HG03066 (cell line): ENCODE data around the gene UBAP1.
"Not testable (repeated sequence)": the region's sequence is repeated elsewhere in the genome, so short reads cannot be mapped to it uniquely, and the experiment has no call there.

Experiments
- ATAC-seq: cut with Tn5 transposase; IDR thresholded peaks from one replicate; pipeline ENCODE4 v1.9.1; 2021; ENCODE audit warnings: low read depth; ENCODE audit not compliant: unreplicated experiment

Gene UBAP1

DNA sequence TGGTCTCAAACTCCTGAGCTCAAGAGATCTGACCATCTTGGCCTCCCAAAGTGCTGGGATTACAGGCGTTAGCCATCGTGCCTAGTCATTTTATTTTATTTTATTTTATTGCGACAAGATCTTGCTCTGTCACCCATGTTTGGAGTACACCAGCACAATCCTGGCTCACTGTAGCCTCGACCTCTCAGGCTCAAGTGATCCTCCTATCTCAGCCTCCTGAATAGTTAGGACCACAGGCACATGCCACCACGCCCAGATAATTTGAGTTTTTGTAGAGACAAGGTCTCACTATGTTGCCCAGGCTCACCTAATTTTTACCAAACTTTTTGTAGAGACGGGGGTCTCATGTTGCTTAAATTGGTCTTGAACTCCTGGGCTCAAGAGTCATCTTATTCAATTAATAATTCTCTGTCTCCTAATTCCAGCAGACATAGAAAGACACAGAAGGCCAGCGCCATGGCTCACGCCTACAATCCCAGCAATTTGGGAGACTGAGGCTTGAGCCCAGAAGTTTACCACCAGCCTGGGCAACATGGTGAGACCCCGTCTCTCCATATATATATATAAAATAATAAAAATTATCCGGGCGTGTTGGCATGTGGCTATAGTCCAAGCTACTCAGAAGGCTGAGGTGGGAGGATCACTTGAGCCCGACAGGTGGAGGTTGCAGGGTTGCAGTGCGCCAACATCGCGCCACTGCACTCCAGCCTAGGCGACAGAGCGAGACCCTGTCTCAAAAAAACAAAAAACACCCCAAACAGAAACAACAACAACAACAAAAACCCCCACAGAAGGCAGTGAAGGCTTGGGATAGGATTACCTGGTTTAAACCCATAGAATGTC is 1.0 kb upstream of the UBAP1 start:
- no peak for ATAC-seq

- ATAC-seq: no peak
Measured at GRCh38 chr9:34179213-34180136, 632 bp downstream of the UBAP1 start.

DNA sequence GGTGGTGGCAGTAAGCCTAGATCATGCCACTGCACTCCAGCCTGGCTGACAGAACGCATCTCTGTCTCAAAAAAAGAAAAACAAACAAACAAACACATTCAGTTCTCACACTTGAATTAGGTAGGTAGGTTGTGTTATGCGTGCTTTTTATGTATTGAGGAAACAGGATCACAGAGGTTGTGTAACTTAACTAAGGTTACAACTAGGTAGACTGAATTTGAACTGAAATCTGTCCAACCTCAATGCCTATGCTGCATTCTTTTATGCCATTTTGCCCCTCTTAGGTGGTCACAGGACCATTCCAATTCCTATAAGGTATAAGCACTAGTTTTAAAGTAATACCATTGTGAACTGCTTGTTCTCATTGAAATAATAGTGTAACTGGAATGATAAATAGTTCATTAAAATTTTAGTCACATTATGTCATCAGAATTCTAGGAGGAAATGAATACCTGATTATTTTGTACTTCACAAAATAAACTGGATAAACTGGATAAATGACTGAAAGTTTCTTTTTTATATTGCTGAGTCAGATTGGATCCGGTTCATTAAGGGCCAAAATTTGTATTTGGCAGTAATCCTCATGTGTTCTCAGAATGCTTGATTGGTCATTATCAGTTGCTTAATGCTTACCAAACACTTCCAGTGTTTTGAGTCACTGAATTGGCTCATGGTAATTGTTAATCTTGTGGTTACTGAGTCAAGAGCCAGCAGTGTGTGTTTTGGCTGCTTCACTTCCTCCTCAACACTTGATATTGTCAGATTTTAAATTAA is 7.1 kb downstream of the UBAP1 start:
- ATAC-seq: no peak

- no peak for ATAC-seq
Measured at GRCh38 chr9:34187891-34188240, 9.0 kb downstream of the UBAP1 start.

DNA sequence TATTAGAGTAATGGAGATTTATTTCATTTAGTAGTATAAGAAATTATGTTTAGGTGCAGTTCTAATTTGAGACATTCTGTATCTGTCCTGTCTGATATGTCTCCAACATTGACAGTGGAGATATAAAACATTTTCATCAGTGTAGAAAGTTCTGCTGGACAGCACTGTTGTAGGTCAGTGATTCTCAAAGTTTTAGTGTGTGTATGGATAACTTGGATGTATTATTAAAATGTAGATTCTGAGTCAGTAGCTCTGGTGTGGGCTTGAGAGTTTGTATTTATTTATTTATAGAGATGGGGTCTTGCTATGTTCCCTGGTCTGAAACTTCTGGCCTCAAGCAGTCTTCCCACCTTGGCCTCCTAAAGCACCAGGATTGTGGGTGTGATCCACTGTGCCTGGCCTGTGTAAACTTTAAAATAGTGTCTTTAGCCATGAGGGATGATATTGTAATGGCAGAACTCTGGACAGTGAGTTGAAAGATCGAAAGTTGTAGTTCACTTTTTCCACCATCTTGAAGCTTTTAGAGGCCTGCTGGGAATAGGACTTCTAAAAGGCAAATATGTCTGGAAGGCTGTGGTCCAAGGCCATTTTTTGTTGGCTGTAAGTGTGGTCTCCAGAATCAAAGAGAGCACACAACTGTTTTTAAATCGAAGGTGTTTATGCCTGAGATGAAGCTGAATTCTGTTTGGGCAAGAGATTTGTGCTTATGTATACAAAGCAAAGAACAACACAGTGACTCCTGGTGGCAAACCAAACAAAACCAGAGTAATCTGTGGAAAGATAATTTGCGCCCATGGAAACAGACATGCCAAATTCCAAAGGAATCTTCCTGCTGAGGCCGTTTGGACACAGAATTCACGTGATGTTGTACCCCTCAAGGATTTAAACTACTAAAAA is 12.4 kb downstream of the UBAP1 start:
- no peak for ATAC-seq

GRCh38 chr9:34195143-34195542 is 16.3 kb downstream of the UBAP1 start:
- no peak for ATAC-seq

- ATAC-seq: not testable (repeated sequence)
Measured at GRCh38 chr9:34197286-34197685, 18.4 kb downstream of the UBAP1 start.

DNA sequence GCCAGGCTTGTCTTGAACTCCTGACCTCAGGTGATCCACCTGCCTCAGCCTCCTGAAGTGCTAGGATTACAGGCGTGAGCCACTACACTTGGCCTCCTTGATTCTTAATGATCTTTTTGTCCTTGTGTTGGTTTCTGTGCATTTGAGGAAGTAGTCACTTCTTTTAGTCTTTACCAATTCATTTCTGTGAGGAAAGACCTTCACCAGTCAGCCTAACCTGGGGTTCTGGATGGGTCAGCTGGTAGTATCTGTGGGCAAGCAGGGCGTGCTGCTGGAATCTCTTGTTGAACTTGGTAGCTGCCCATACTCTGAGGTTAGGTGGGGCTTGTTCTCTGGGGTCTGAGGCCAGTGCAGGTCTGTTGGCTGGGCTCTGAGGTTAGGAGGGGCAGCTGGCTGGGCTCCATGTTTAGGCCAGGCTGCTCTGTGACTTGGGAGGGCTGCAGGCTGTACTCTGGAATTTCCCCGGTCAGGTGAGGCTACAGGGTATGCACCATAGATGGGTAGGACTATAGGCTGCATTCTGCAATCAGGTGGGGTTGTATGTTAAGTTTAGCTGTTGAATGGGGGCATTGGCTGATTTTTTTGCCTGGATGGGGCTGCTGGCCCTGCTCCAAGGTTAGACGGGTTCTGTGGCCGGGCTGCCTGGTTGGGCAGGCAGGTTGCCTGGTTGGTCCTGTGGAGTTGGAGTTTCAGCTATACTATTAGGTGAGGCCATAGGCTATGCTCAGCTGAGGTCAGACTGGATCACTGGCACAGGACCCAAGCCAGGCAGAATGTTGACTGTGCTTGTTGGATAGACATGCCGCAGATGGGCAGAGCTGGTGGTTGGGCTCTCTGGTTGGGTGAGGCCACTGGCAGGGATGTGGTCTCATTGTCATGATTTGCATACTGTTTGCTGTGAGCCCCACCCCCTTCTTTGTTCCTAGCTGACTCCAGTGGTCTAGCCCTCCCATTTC is 19.2 kb downstream of the UBAP1 start:
- no peak for ATAC-seq

DNA sequence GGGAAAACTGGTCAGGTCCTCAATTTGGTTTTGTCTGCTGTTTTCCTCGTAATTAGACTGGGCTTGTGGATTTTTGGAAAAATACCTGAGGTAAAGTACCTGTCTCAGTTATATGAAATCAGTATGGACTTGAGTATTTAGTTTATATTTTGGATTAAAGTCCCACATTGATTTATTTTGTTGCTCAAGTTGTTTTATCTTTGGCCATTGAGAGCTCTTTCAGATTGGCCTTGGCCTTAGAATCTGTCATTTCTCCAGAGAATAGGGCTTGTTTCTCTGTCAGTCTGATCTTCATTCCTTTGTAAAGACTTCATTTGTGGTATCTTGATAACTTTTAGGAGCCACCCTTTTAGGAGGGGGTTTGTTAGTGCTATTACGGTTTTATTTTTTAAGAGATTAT is 21.2 kb downstream of the UBAP1 start:
- ATAC-seq: no peak

DNA sequence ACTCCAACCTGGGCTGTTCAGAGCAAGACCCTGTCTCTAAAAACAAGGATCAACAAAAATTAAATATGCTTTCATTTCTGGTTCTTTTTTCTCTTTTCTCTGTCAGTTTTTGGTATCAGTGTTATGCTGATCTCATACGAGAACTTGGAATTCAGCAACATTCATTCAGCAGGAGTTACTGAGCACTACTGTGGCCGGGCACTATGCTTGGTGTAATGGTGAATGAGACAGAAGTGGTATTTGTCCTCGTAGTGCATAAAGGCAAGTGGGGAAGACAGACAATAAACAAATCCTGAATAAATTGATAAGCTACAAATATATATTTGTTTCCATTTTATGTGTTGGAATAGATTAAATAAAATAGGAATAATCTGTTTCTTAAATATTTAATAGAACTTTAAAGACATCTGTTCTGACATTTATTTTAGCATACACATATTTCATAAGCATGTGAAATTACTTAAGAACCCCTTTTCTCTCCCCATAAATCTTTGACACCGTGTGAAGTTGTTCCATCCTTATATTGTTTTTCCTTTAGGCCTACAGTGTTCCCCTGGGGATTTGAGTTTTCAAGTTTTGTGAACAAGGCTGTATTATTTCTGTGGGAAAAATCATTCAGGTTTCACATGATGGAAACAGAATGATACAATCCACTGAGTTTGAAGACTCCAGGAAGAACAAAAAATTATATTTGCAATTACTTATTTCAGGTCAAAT is 24.6 kb downstream of the UBAP1 start:
- no peak for ATAC-seq

- no peak for ATAC-seq
Measured at GRCh38 chr9:34203992-34204635, 25.3 kb downstream of the UBAP1 start.

GRCh38 chr9:34205102-34205501 is 26.3 kb downstream of the UBAP1 start:
- no peak for ATAC-seq

DNA sequence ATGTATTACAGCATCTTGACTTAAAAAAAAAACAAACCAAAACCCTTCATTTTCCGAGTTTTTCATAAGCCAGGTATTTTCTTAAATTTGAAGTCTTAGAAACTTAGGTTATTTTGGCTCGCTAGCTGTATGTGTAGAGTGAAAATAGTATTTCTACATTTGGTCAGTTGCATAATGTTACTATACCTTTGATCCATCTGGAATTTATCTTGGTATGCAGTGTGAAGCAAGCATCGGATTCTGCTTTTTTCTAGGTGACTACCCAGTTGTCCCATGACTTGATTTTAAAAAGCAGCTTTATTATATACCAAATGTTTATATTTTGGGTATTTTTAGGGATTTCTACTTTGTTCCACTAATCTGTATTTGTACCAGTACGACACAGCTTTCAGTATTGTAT is 27.7 kb downstream of the UBAP1 start:
- ATAC-seq: no peak

DNA sequence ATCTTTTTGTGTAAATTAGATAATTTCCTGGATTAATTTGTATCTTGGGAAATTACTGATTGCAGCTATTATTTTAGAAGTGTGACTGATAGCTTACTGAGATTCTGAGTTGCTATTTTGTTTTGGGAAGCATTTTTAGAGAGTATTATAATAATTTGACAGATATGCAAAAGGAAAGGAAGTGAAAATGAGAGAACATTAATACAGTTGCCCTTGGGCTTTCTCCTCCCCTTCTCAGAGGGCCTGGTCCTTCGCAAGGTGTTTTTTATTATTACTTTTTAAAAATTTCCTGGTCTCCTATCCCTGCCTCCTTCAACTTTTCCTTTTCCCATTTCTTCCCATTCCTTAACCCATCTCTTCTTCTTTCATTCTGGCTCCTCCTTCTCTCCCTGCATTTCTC is 32.6 kb downstream of the UBAP1 start:
- ATAC-seq: no peak

DNA sequence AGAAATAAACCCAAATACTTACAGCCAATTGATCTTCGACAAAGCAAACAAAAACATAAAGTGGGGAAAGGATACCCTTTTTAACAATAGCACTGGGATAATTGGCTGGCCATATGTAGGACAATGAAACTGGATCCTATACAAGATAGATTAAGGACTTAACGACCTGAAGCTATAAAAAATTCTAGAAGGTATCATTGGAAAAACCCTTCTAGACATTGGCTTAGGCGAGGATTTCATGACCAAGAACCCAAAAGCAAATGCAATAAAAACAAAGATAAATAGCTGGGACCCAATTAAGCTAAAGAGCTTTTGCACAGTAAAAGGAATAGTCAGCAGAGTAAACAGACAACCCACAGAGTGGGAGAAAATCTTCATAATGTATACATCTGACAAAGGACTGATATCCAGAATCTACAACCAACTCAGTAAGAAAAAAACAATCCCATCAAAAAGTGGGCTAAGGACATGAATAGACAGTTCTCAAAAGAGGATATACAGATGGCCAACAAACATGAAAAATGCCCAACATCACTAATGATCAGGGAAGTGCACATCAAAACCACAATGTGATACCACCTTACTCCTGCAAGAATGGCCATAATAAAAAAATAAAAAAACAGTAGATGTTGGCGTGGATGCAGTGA is 35.6 kb downstream of the UBAP1 start:
- not testable (repeated sequence) for ATAC-seq

DNA sequence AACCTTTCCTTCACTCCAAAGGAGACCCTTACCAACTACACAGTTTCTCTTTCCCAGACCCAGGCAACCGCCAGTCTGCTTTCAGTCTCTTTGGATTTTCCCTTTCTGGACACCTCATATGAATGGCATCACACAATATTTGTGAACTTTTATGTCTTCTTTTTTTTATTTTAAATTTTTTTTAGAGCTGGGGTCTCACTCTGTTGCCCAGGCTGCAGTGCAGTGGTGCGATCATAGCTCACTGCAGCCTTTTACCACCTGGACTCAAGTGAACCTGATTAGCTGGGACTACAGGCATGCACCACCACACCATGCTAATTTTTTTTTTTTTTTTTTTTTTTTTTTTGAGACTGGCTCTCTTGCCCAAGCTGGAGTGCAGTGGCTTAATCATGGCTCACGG is 37.5 kb downstream of the UBAP1 start:
- no peak for ATAC-seq

GRCh38 chr9:34217015-34217414 is 38.2 kb downstream of the UBAP1 start:
- not testable (repeated sequence) for ATAC-seq
